ENCODE results near the gene HDAC7. TPM values are rescaled to one million over a fixed set of nuclear protein-coding genes. Genes with fewer than 3 reads are reported as not detected.

HDAC7 gene
- total RNA-seq, 1 donor from 2014 or later: 92.2 TPM

DNA sequence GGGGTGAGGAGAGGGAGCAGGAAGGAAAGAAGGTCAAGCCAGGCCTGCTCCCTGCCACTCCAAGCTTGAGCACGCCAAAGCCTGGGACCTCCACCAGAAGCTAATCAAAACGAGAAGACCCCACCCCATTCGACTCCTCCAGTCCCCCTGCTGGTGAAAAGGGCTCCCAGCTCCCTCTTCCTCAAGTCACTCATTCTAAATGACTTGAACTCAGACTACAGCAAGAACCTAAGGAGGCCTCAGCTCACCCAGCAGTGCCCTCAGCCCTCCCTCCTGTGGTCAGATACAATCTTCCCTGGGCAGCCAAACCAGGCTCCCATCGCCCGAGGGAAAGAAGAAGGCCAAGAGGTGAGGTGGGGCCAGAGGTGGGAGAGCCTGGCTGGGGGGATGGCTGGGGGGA, 17.4 kb downstream of the HDAC7 start:
- Mint-ChIP-seq H3K36me3 (ENCODE audit: low read depth, unreplicated experiment) (peaks cover 12% of the 10 kb centered on the region), H3K4me3 (ENCODE audit: unreplicated experiment) (no peak overlapping the region), H3K9me3 (ENCODE audit: unreplicated experiment) (no peaks in the 10 kb centered on the region), H3K4me1 (ENCODE audit: low read depth, unreplicated experiment) (peaks cover 22% of the 10 kb centered on the region), H3K27ac (ENCODE audit: unreplicated experiment) (no peak overlapping the region), H3K27me3 (ENCODE audit: low read depth, unreplicated experiment) (no peaks in the 10 kb centered on the region)
- peaks cover 6% of the 10 kb centered on the region for H3K4me1 ChIP-seq (ENCODE audit: insufficient read depth, low read length)
- no peak overlapping the region for H3K4me3 ChIP-seq (ENCODE audit: insufficient read depth, low read depth, low read length)
- H3K27ac ChIP-seq (ENCODE audit: low read depth, low read length): no peak overlapping the region
- no peak overlapping the region for H3K9ac ChIP-seq (ENCODE audit: low read length)
- H3K27me3 ChIP-seq (ENCODE audit: insufficient read depth, low read length): no peaks in the 10 kb centered on the region
- peaks cover 100% of the 10 kb centered on the region for H4K20me1 ChIP-seq (ENCODE audit: insufficient read depth, low read length)
- H2AFZ ChIP-seq (ENCODE audit: low read depth, low read length): no peak overlapping the region
- H3K36me3 ChIP-seq (ENCODE audit: insufficient read depth, low read length): peaks cover 2% of the 10 kb centered on the region
- H3K4me2 ChIP-seq (ENCODE audit: low read length): no peak overlapping the region
- H3K79me2 ChIP-seq (ENCODE audit: insufficient read depth, low read length): peaks cover 90% of the 10 kb centered on the region
- TF ChIP-seq EZH2 (IDR thresholded peaks at IDR 0.05; ENCODE audit: insufficient read depth, low read length): no peak
- TF ChIP-seq, protein P1, sequence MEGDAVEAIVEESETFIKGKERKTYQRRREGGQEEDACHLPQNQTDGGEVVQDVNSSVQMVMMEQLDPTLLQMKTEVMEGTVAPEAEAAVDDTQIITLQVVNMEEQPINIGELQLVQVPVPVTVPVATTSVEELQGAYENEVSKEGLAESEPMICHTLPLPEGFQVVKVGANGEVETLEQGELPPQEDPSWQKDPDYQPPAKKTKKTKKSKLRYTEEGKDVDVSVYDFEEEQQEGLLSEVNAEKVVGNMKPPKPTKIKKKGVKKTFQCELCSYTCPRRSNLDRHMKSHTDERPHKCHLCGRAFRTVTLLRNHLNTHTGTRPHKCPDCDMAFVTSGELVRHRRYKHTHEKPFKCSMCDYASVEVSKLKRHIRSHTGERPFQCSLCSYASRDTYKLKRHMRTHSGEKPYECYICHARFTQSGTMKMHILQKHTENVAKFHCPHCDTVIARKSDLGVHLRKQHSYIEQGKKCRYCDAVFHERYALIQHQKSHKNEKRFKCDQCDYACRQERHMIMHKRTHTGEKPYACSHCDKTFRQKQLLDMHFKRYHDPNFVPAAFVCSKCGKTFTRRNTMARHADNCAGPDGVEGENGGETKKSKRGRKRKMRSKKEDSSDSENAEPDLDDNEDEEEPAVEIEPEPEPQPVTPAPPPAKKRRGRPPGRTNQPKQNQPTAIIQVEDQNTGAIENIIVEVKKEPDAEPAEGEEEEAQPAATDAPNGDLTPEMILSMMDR (IDR thresholded peaks at IDR 0.05; ENCODE audit: insufficient read depth, low read depth, low read length): peak; percentile 20
- FAIRE-seq (no peak), DNase-seq (ENCODE audit: low read depth) (no peak)
- H3K9me3 ChIP-seq (ENCODE audit: insufficient read depth, low read depth, low read length): no peaks in the 10 kb centered on the region

GRCh38 chr12:47801904-47802246, 17.8 kb downstream of the HDAC7 start:
- Histone ChIP-seq H3K4me3 (ENCODE audit: insufficient read depth, low read depth, low read length) (no peak overlapping the region), H2AFZ (ENCODE audit: low read depth, low read length) (no peak overlapping the region), H3K79me2 (ENCODE audit: insufficient read depth, low read length) (peaks cover 86% of the 10 kb centered on the region), H3K36me3 (ENCODE audit: insufficient read depth, low read length) (peaks cover 2% of the 10 kb centered on the region), H4K20me1 (ENCODE audit: insufficient read depth, low read length) (peaks cover 97% of the 10 kb centered on the region), H3K9me3 (ENCODE audit: insufficient read depth, low read depth, low read length) (no peaks in the 10 kb centered on the region), H3K27ac (ENCODE audit: low read depth, low read length) (no peak overlapping the region), H3K4me2 (ENCODE audit: low read length) (no peak overlapping the region), H3K4me1 (ENCODE audit: insufficient read depth, low read length) (peaks cover 3% of the 10 kb centered on the region), H3K27me3 (ENCODE audit: insufficient read depth, low read length) (no peaks in the 10 kb centered on the region), H3K9ac (ENCODE audit: low read length) (peak overlapping the region; percentile 2)
- no peak overlapping the region for H3K4me3 Mint-ChIP-seq (ENCODE audit: unreplicated experiment)
- no peak for TF ChIP-seq EZH2 (IDR thresholded peaks at IDR 0.05; ENCODE audit: insufficient read depth, low read length)
- TF ChIP-seq, protein P1 (IDR thresholded peaks at IDR 0.05; ENCODE audit: insufficient read depth, low read depth, low read length): no peak
- peak overlapping the region; percentile 41 for H3K27ac Mint-ChIP-seq (ENCODE audit: unreplicated experiment)
- no peaks in the 10 kb centered on the region for H3K27me3 Mint-ChIP-seq (ENCODE audit: low read depth, unreplicated experiment)
- peaks cover 17% of the 10 kb centered on the region for H3K4me1 Mint-ChIP-seq (ENCODE audit: low read depth, unreplicated experiment)
- no peaks in the 10 kb centered on the region for H3K9me3 Mint-ChIP-seq (ENCODE audit: unreplicated experiment)
- H3K36me3 Mint-ChIP-seq (ENCODE audit: low read depth, unreplicated experiment): peaks cover 12% of the 10 kb centered on the region
- DNase-seq (ENCODE audit: low read depth): no peak
- FAIRE-seq: no peak

DNA sequence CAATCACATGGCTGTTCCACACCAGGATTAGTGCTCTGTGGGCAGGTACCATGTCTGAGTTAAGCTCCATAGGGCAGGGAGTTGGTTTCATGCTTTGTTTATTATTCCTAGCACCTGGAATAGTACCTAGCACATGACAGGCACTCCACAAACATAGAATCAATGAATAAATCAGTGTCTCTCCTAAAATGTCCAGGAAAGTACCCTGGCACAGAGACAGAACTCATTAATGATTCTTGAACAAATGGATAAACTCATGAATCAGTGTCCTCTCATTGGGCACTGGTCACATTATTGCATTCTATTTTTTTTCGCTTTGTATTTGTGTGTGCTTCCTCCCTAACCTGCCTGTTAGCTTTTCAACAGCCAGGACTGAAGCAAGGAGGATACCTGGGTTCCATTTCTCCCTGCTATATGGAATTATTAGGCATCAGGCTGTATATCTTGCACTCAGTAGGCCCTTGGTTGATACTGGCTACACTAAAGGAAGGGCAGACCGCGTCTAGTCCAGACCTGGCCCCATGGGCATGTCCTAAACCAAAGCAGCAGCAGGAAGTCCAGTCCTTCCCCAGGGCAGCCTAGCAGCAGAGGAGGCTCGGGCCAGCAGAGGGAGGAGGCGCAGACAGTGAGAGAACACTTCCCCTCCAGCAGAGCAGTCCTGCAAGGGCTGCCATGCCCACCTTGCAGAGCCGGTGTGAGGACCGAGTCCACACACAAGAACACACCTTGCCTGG, 18.4 kb downstream of the HDAC7 start:
- peaks cover 17% of the 10 kb centered on the region for H3K4me1 Mint-ChIP-seq (ENCODE audit: low read depth, unreplicated experiment)
- no peak for TF ChIP-seq EZH2 (IDR thresholded peaks at IDR 0.05; ENCODE audit: insufficient read depth, low read length)
- TF ChIP-seq, protein P1 (IDR thresholded peaks at IDR 0.05; ENCODE audit: insufficient read depth, low read depth, low read length): no peak

More for the DNA sequence above, 18.4 kb downstream of the HDAC7 start:
- no peaks in the 10 kb centered on the region for H3K27me3 ChIP-seq (ENCODE audit: insufficient read depth, low read length)
- Mint-ChIP-seq H3K36me3 (ENCODE audit: low read depth, unreplicated experiment) (peaks cover 10% of the 10 kb centered on the region), H3K9me3 (ENCODE audit: unreplicated experiment) (no peaks in the 10 kb centered on the region), H3K27me3 (ENCODE audit: low read depth, unreplicated experiment) (no peaks in the 10 kb centered on the region), H3K4me3 (ENCODE audit: unreplicated experiment) (no peak overlapping the region), H3K27ac (ENCODE audit: unreplicated experiment) (peak overlapping the region; percentile 41)
- H3K9ac ChIP-seq (ENCODE audit: low read length): no peak overlapping the region
- no peak overlapping the region for H3K27ac ChIP-seq (ENCODE audit: low read depth, low read length)
- peaks cover 92% of the 10 kb centered on the region for H4K20me1 ChIP-seq (ENCODE audit: insufficient read depth, low read length)
- H2AFZ ChIP-seq (ENCODE audit: low read depth, low read length): no peak overlapping the region
- no peak overlapping the region for H3K4me2 ChIP-seq (ENCODE audit: low read length)
- H3K36me3 ChIP-seq (ENCODE audit: insufficient read depth, low read length): peaks cover 2% of the 10 kb centered on the region
- FAIRE-seq (no peak), DNase-seq (ENCODE audit: low read depth) (no peak)
- H3K4me3 ChIP-seq (ENCODE audit: insufficient read depth, low read depth, low read length): no peak overlapping the region
- H3K79me2 ChIP-seq (ENCODE audit: insufficient read depth, low read length): peaks cover 80% of the 10 kb centered on the region
- H3K9me3 ChIP-seq (ENCODE audit: insufficient read depth, low read depth, low read length): no peaks in the 10 kb centered on the region
- H3K4me1 ChIP-seq (ENCODE audit: insufficient read depth, low read length): peaks cover 3% of the 10 kb centered on the region

Measured in astrocyte (in vitro differentiated cells and primary cell).